Adrenal gland (tissue), 5 donors: ENCODE measurements around the gene STXBP4.

ENCODE experiments used
- POLR2A ChIP-seq, 2 donors: fragments of 450-650 bp; IDR thresholded peaks; one replicate each; pipeline ENCODE4 v1.6.1; 2017; ENCODE audit warnings: antibody characterized with exemption in 2 of 2, mild to moderate bottlenecking in 2 of 2, moderate library complexity in 1 of 2
- TF ChIP-seq, protein P1 (sequence below), 6 experiments: fragments of 450-650 bp in 4 of 6; fragments of 200-600 bp in 2 of 6; sonication (generic) in 1 of 6; IDR thresholded peaks; 1 replicate in 5 of 6; 2 replicates in 1 of 6; pipeline versions ENCODE4 v1.5.1 to v1.8.0; 2016 to 2021; ENCODE audit warnings: antibody characterized with exemption in 6 of 6, mild to moderate bottlenecking in 2 of 6, moderate library complexity in 1 of 6
- donor health status: DM: no; HTN: no; CAD: no.

DNA sequence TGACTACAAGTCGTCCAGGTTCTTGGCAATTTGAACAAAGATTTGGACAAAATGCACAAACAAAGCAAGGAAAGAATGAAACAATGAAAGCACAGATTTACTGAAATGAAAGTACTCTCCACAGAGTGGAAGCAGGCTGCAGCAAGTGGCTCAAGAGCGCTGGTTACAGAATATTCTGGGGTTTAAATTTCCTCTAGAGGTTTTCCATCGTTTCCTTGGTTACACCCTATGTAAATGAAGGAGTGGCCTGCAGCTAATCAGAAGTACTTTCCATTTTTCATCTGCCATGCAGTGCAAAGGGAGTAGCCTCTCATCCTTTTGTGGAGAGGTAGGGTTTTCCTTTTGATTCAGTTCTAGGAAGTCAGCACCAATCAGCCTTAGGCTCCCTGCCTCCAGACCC, 11.8 kb downstream of the STXBP4 start:
- TF ChIP-seq, protein P1, sequence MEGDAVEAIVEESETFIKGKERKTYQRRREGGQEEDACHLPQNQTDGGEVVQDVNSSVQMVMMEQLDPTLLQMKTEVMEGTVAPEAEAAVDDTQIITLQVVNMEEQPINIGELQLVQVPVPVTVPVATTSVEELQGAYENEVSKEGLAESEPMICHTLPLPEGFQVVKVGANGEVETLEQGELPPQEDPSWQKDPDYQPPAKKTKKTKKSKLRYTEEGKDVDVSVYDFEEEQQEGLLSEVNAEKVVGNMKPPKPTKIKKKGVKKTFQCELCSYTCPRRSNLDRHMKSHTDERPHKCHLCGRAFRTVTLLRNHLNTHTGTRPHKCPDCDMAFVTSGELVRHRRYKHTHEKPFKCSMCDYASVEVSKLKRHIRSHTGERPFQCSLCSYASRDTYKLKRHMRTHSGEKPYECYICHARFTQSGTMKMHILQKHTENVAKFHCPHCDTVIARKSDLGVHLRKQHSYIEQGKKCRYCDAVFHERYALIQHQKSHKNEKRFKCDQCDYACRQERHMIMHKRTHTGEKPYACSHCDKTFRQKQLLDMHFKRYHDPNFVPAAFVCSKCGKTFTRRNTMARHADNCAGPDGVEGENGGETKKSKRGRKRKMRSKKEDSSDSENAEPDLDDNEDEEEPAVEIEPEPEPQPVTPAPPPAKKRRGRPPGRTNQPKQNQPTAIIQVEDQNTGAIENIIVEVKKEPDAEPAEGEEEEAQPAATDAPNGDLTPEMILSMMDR (IDR thresholded peaks at IDR 0.05) = no peak
- TF ChIP-seq POLR2A (IDR thresholded peaks at IDR 0.05) = no peak
